ENCODE data around the gene LAMA2.

Gene LAMA2

GRCh38 chr6:129382916-129383315 is 500.0 kb downstream of the LAMA2 start:
- no peaks in the 10 kb centered on the region for H3K4me1 ChIP-seq (ENCODE audit: control extremely low read depth in 1 of 4, control insufficient read depth in 4 of 4, insufficient read depth in 4 of 4, low read length in 3 of 4)
- 92% methylated on average over 6 of the region's 7 CpGs for WGBS (ENCODE audit: insufficient coverage)
- H3K27ac ChIP-seq (ENCODE audit: insufficient read depth in 1 of 2, low read depth in 1 of 2, low read length in 2 of 2, poor library complexity in 1 of 2, severe bottlenecking in 2 of 2): no peak overlapping the region
- no peaks in the 10 kb centered on the region for H3K36me3 ChIP-seq (ENCODE audit: control insufficient read depth in 4 of 4, insufficient read depth in 4 of 4, low read length in 3 of 4)
- CTCF ChIA-PET: interaction anchor here (1.1 kb wide), 1 partner anchor 19 kb away, joined by 3 read pairs; no protein-coding TSS in a partner anchor
- POLR2A ChIA-PET: no interaction called here
- H3K9me3 ChIP-seq (ENCODE audit: control extremely low read depth in 1 of 5, control insufficient read depth in 4 of 5, insufficient read depth in 2 of 5, low read depth in 1 of 5, low read length in 4 of 5): peaks cover 0 to 2% (median 0%) of the 10 kb centered on the region in 5 experiments
- DNase-seq: no peak
- H3K4me3 ChIP-seq (ENCODE audit: control insufficient read depth in 1 of 7, extremely low read depth in 1 of 7, insufficient read depth in 4 of 7, low read depth in 2 of 7, low read length in 6 of 7): no peak overlapping the region
- H3K27me3 ChIP-seq (replicated peaks in 2 of 5; ENCODE audit: control insufficient read depth in 4 of 5, insufficient read depth in 5 of 5, low read length in 4 of 5): peaks cover 0 to 3% (median 2%) of the 10 kb centered on the region in 5 experiments

DNA sequence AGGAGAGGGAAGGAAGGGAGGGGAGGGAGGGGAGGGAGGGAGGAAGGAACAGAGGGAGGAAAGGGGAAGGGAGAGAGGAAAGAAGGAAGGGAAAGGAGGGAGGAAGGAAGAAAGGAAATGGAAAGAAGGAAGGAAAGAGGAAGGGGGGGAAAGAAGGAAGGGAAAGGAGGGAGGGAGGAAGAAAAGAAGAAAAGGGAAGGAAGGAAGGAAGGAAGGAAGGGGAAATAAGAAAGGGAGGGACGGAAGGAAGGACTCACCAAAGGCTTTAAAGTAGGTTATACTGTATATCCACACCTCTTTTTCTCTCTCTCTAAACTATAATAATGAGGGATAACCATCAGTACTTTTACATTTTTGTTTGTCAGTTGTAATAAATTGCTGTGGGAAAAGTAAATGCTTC is 502.2 kb downstream of the LAMA2 start:
- CTCF ChIA-PET: no interaction called here
- Histone ChIP-seq H3K36me3 (ENCODE audit: control insufficient read depth in 4 of 4, insufficient read depth in 4 of 4, low read length in 3 of 4) (no peaks in the 10 kb centered on the region), H3K27ac (ENCODE audit: insufficient read depth in 1 of 2, low read depth in 1 of 2, low read length in 2 of 2, poor library complexity in 1 of 2, severe bottlenecking in 2 of 2) (no peak overlapping the region), H3K27me3 (replicated peaks in 2 of 5; ENCODE audit: control insufficient read depth in 4 of 5, insufficient read depth in 5 of 5, low read length in 4 of 5) (peaks cover 0 to 3% (median 2%) of the 10 kb centered on the region in 5 experiments), H3K9me3 (ENCODE audit: control extremely low read depth in 1 of 5, control insufficient read depth in 4 of 5, insufficient read depth in 2 of 5, low read depth in 1 of 5, low read length in 4 of 5) (peaks cover 0 to 2% (median 0%) of the 10 kb centered on the region in 5 experiments), H3K4me1 (ENCODE audit: control extremely low read depth in 1 of 4, control insufficient read depth in 4 of 4, insufficient read depth in 4 of 4, low read length in 3 of 4) (peaks cover 0 to 4% (median 0%) of the 10 kb centered on the region in 4 experiments), H3K4me3 (ENCODE audit: control insufficient read depth in 1 of 7, extremely low read depth in 1 of 7, insufficient read depth in 4 of 7, low read depth in 2 of 7, low read length in 6 of 7) (no peak overlapping the region)
- WGBS (ENCODE audit: insufficient coverage): no CpG with 5 or more reads among the region's 1 CpG
- no peak for DNase-seq
- POLR2A ChIA-PET: no interaction called here

- Histone ChIP-seq H3K4me1 (ENCODE audit: control extremely low read depth in 1 of 4, control insufficient read depth in 4 of 4, insufficient read depth in 4 of 4, low read length in 3 of 4) (peaks cover 0 to 4% (median 0%) of the 10 kb centered on the region in 4 experiments), H3K9me3 (ENCODE audit: control extremely low read depth in 1 of 5, control insufficient read depth in 4 of 5, insufficient read depth in 2 of 5, low read depth in 1 of 5, low read length in 4 of 5) (peaks cover 0 to 2% (median 0%) of the 10 kb centered on the region in 5 experiments), H3K27me3 (replicated peaks in 2 of 5; ENCODE audit: control insufficient read depth in 4 of 5, insufficient read depth in 5 of 5, low read length in 4 of 5) (peaks cover 0 to 4% (median 0%) of the 10 kb centered on the region in 5 experiments), H3K36me3 (ENCODE audit: control insufficient read depth in 4 of 4, insufficient read depth in 4 of 4, low read length in 3 of 4) (no peaks in the 10 kb centered on the region), H3K4me3 (ENCODE audit: control insufficient read depth in 1 of 7, extremely low read depth in 1 of 7, insufficient read depth in 4 of 7, low read depth in 2 of 7, low read length in 6 of 7) (no peak overlapping the region), H3K27ac (ENCODE audit: insufficient read depth in 1 of 2, low read depth in 1 of 2, low read length in 2 of 2, poor library complexity in 1 of 2, severe bottlenecking in 2 of 2) (no peak overlapping the region)
- CTCF ChIA-PET: no interaction called here
- 100% methylated on average over 1 of the region's 2 CpGs for WGBS (ENCODE audit: insufficient coverage)
- DNase-seq: no peak
- POLR2A ChIA-PET: no interaction called here
Measured at GRCh38 chr6:129390900-129391299, 508.0 kb downstream of the LAMA2 start.

DNA sequence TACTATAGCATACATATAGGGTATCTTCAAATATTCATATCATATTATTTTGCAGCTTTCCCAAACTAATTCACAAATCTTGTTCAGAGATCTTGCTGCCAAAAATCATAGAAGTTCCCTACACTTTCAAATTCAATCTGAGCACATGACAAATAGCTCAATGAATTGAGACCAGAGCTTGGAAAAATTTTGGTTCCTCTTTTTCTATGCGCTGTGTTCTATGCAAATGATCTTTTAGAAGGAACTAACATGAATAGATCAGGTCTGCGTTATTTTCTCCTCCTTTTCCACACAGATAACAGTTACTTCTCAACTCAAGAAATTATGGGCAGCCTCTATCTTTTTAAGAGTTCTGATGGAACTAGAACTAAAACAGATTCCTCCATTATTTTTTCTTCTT is 510.7 kb downstream of the LAMA2 start:
- Histone ChIP-seq H3K9me3 (ENCODE audit: control extremely low read depth in 1 of 5, control insufficient read depth in 4 of 5, insufficient read depth in 2 of 5, low read depth in 1 of 5, low read length in 4 of 5) (no peaks in the 10 kb centered on the region), H3K36me3 (ENCODE audit: control insufficient read depth in 4 of 4, insufficient read depth in 4 of 4, low read length in 3 of 4) (no peaks in the 10 kb centered on the region), H3K4me1 (ENCODE audit: control extremely low read depth in 1 of 4, control insufficient read depth in 4 of 4, insufficient read depth in 4 of 4, low read length in 3 of 4) (peaks cover 0 to 4% (median 0%) of the 10 kb centered on the region in 4 experiments), H3K4me3 (ENCODE audit: control insufficient read depth in 1 of 7, extremely low read depth in 1 of 7, insufficient read depth in 4 of 7, low read depth in 2 of 7, low read length in 6 of 7) (no peak overlapping the region), H3K27ac (ENCODE audit: insufficient read depth in 1 of 2, low read depth in 1 of 2, low read length in 2 of 2, poor library complexity in 1 of 2, severe bottlenecking in 2 of 2) (no peak overlapping the region), H3K27me3 (replicated peaks in 2 of 5; ENCODE audit: control insufficient read depth in 4 of 5, insufficient read depth in 5 of 5, low read length in 4 of 5) (peaks cover 0 to 4% (median 0%) of the 10 kb centered on the region in 5 experiments)
- POLR2A ChIA-PET: no interaction called here
- CTCF ChIA-PET: no interaction called here
- 0% methylated on average over 1 of the region's 2 CpGs for WGBS (ENCODE audit: insufficient coverage)
- DNase-seq: peak; percentile 9 to 51 (median 48)

DNA sequence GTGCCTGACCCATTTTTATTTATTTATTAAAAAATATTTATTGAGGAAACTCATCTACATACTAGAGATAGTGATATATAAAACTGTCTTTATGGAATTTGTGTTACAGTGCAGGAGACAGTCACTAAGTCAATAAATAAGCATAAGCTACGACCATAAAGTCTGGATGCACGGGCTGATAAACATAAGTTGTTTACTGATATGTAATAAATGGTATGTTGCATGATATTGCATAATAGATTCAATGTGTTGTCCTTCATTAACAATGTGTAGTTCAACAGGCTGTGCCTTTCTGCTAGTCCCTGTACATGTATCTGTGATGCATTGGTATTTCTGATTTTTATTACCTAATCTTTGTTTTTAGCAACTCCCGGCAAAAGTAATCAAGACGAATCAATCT is 515.8 kb downstream of the LAMA2 start:
- Histone ChIP-seq H3K4me3 (ENCODE audit: control insufficient read depth in 1 of 7, extremely low read depth in 1 of 7, insufficient read depth in 4 of 7, low read depth in 2 of 7, low read length in 6 of 7) (no peak overlapping the region), H3K36me3 (ENCODE audit: control insufficient read depth in 4 of 4, insufficient read depth in 4 of 4, low read length in 3 of 4) (no peaks in the 10 kb centered on the region), H3K27ac (ENCODE audit: insufficient read depth in 1 of 2, low read depth in 1 of 2, low read length in 2 of 2, poor library complexity in 1 of 2, severe bottlenecking in 2 of 2) (no peak overlapping the region), H3K9me3 (ENCODE audit: control extremely low read depth in 1 of 5, control insufficient read depth in 4 of 5, insufficient read depth in 2 of 5, low read depth in 1 of 5, low read length in 4 of 5) (no peaks in the 10 kb centered on the region), H3K4me1 (ENCODE audit: control extremely low read depth in 1 of 4, control insufficient read depth in 4 of 4, insufficient read depth in 4 of 4, low read length in 3 of 4) (no peaks in the 10 kb centered on the region), H3K27me3 (replicated peaks in 2 of 5; ENCODE audit: control insufficient read depth in 4 of 5, insufficient read depth in 5 of 5, low read length in 4 of 5) (no peaks in the 10 kb centered on the region)
- CTCF ChIA-PET: interaction anchor here (1.2 kb wide), 1 partner anchor 11 kb away, joined by 4 read pairs; no protein-coding TSS in a partner anchor
- no CpG with 5 or more reads among the region's 4 CpGs for WGBS (ENCODE audit: insufficient coverage)
- DNase-seq: no peak
- POLR2A ChIA-PET: no interaction called here

DNA sequence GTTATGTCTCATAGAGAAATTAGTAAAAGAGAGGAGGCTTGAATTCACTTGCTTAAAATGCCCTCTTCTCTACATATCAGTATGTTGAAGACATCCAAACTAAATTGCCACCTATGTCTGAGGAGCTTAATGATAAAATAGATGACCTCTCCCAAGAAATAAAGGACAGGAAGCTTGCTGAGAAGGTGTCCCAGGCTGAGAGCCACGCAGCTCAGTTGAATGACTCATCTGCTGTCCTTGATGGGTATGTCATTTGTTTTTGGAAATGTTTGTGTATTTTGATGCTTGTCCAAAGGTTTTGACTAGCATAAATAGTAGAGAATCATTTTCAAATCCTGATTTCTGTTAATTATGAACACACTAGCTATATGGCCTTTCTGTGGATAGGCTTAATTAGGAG is 519.3 kb downstream of the LAMA2 start:
- no peaks in the 10 kb centered on the region for H3K36me3 ChIP-seq (ENCODE audit: control insufficient read depth in 4 of 4, insufficient read depth in 4 of 4, low read length in 3 of 4)
- no peaks in the 10 kb centered on the region for H3K27me3 ChIP-seq (replicated peaks in 2 of 5; ENCODE audit: control insufficient read depth in 4 of 5, insufficient read depth in 5 of 5, low read length in 4 of 5)
- no peak overlapping the region for H3K4me3 ChIP-seq (ENCODE audit: control insufficient read depth in 1 of 7, extremely low read depth in 1 of 7, insufficient read depth in 4 of 7, low read depth in 2 of 7, low read length in 6 of 7)
- ChIA-PET CTCF (interaction anchor here (0.8 kb wide), 1 partner anchor 19 kb away, joined by 3 read pairs; no protein-coding TSS in a partner anchor), POLR2A (no interaction called here)
- no CpG with 5 or more reads among the region's 1 CpG for WGBS (ENCODE audit: insufficient coverage)
- H3K9me3 ChIP-seq (ENCODE audit: control extremely low read depth in 1 of 5, control insufficient read depth in 4 of 5, insufficient read depth in 2 of 5, low read depth in 1 of 5, low read length in 4 of 5): no peaks in the 10 kb centered on the region
- H3K27ac ChIP-seq (ENCODE audit: insufficient read depth in 1 of 2, low read depth in 1 of 2, low read length in 2 of 2, poor library complexity in 1 of 2, severe bottlenecking in 2 of 2): no peak overlapping the region
- DNase-seq: no peak
- H3K4me1 ChIP-seq (ENCODE audit: control extremely low read depth in 1 of 4, control insufficient read depth in 4 of 4, insufficient read depth in 4 of 4, low read length in 3 of 4): no peaks in the 10 kb centered on the region

DNA sequence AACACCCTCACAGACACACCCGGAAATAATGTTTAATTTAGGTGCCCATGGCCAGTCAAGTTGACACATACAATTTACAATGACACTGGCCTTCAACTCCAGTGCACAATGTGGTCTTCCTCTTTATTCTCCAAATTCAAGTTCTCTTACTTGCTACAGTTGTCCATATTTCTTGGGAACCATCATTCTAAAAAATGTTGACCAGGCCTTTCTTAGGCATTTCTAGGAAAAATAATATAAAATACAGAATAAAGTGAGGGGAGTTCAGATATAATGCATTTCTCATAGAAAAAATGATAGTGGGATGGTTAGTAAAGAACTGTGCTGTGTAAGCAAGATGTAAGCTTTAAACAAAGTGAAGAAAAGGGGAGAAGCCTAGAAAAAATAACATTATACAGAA is 528.2 kb downstream of the LAMA2 start:
- ChIA-PET POLR2A (no interaction called here), CTCF (no interaction called here)
- no peaks in the 10 kb centered on the region for H3K27me3 ChIP-seq (replicated peaks in 2 of 5; ENCODE audit: control insufficient read depth in 4 of 5, insufficient read depth in 5 of 5, low read length in 4 of 5)
- no peaks in the 10 kb centered on the region for H3K9me3 ChIP-seq (ENCODE audit: control extremely low read depth in 1 of 5, control insufficient read depth in 4 of 5, insufficient read depth in 2 of 5, low read depth in 1 of 5, low read length in 4 of 5)
- no peaks in the 10 kb centered on the region for H3K36me3 ChIP-seq (ENCODE audit: control insufficient read depth in 4 of 4, insufficient read depth in 4 of 4, low read length in 3 of 4)
- no peak for DNase-seq
- no peak overlapping the region for H3K4me3 ChIP-seq (ENCODE audit: control insufficient read depth in 1 of 7, extremely low read depth in 1 of 7, insufficient read depth in 4 of 7, low read depth in 2 of 7, low read length in 6 of 7)
- no peaks in the 10 kb centered on the region for H3K4me1 ChIP-seq (ENCODE audit: control extremely low read depth in 1 of 4, control insufficient read depth in 4 of 4, insufficient read depth in 4 of 4, low read length in 3 of 4)
- H3K27ac ChIP-seq (ENCODE audit: insufficient read depth in 1 of 2, low read depth in 1 of 2, low read length in 2 of 2, poor library complexity in 1 of 2, severe bottlenecking in 2 of 2): no peak overlapping the region
- 100% methylated on average over 1 of the region's 1 CpG for WGBS (ENCODE audit: insufficient coverage)

All from common myeloid progenitor, CD34-positive (primary cell).